ENCODE measurements around the gene PACS2. TPM values are rescaled to one million over a fixed set of nuclear protein-coding genes. Genes with fewer than 3 reads are reported as not detected.

PACS2 gene
- total RNA-seq, 1 experiment from 2014 or later: 62.0 TPM

DNA sequence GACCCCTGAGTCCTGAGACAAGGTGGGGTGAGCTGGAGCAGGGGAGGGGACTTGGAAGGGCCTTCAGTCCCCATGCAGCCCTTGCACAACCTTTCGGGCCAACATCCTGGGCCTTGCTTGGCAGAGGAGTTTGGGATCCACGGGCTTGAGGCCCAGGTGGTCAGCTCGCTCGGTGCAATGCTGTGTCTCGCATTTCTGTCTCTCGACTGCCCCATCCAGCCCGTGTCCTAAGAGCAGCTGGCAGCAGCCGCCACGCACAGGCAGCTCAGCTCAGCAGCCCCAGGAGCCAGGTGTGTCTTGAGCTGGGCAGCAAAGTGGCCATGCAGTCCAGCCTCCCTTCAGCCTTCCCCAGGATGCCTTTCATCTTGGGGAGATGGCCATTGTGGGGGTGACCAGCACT, 10.8 kb downstream of the PACS2 start:
- H2AFZ ChIP-seq (ENCODE audit: low read length): no peak overlapping the region
- DNase-seq (no peak), ATAC-seq (no peak)
- H3K4me1 ChIP-seq (ENCODE audit: insufficient read depth, low read length): peaks cover under 1% of the 10 kb centered on the region; the same call in 1 of the 2 replicates
- POLR2A ChIA-PET (ENCODE audit: unreplicated experiment): no interaction called here
- no peaks in the 10 kb centered on the region for H3K36me3 ChIP-seq (ENCODE audit: low read depth, low read length)
- BruUV-seq (replicated peaks): no TSS peak
- H3K27ac ChIP-seq (ENCODE audit: low read length): no peak overlapping the region
- no peak overlapping the region for H3K9ac ChIP-seq (ENCODE audit: low read length)
- no peaks in the 10 kb centered on the region; the same call in 1 of the 2 replicates for H4K20me1 ChIP-seq (ENCODE audit: low read length)
- H3K9me3 ChIP-seq (ENCODE audit: low read length): no peaks in the 10 kb centered on the region
- no peak overlapping the region for H3K4me2 ChIP-seq (ENCODE audit: low read length)
- H3K27me3 ChIP-seq (ENCODE audit: low read length): no peaks in the 10 kb centered on the region
- H3K79me2 ChIP-seq (ENCODE audit: low read length): peaks cover 60% of the 10 kb centered on the region
- intact Hi-C loops (cut with micrococcal nuclease): no loop called here
- H3F3A ChIP-seq (ENCODE audit: low read length, unreplicated experiment): no peaks in the 10 kb centered on the region
- H3K4me3 ChIP-seq (ENCODE audit: low read length): no peak overlapping the region
- TF ChIP-seq EZH2phosphoT487 (IDR thresholded peaks at IDR 0.05; ENCODE audit: borderline replicate concordance, low read length) (no peak), EZH2 (IDR thresholded peaks at IDR 0.05; ENCODE audit: low read length, unreplicated experiment) (no peak)
- TF ChIP-seq, protein P1, sequence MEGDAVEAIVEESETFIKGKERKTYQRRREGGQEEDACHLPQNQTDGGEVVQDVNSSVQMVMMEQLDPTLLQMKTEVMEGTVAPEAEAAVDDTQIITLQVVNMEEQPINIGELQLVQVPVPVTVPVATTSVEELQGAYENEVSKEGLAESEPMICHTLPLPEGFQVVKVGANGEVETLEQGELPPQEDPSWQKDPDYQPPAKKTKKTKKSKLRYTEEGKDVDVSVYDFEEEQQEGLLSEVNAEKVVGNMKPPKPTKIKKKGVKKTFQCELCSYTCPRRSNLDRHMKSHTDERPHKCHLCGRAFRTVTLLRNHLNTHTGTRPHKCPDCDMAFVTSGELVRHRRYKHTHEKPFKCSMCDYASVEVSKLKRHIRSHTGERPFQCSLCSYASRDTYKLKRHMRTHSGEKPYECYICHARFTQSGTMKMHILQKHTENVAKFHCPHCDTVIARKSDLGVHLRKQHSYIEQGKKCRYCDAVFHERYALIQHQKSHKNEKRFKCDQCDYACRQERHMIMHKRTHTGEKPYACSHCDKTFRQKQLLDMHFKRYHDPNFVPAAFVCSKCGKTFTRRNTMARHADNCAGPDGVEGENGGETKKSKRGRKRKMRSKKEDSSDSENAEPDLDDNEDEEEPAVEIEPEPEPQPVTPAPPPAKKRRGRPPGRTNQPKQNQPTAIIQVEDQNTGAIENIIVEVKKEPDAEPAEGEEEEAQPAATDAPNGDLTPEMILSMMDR (conservative IDR thresholded peaks at IDR 0.05; ENCODE audit: low read depth, low read length): no peak
- CTCF ChIA-PET: no interaction called here
- H3K9me2 ChIP-seq (replicated peaks; ENCODE audit: low read length): no peaks in the 10 kb centered on the region

DNA sequence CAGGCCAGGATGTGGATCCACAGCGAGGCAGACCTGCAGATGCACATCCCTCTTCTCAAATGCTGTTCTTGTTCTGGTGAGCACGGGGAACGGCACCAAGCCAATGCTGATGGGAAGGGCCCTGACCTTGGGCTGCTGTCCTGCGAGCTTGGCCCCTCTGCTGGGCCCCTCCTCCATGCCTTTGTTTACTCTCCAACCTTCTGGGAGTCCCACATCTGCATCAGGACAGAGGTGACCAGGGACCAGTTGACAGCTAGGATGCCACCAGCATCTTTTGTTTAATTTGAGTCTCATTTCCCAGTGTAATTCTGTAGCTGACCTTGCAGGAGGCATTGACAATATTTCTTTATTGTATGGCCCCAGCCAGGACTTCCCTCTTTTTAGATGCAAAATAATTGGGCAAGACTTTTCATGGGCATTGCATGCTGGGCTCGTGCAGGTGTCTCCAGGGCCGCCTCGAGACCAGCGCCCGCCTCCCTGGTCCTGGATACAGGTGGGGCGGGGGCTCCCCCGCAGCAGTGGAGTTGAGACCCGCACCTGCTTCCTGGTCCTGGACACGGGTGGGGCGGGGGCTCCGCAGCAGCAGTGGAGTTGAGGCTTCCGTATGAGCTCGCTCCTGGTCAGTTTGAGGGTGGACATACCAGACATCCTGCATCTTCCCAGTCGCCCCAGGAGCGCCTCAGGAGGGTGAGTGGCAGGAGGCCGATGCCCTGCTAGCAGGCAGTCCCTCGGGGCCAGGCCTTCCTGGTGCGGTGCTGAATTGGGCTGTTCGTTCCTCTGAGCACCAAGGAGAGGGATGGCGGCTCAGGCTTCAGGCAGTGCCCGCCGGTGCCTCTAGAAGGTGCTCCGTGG, 11.4 kb downstream of the PACS2 start:
- intact Hi-C loops (cut with micrococcal nuclease): no loop called here
- H3K4me1 ChIP-seq (ENCODE audit: insufficient read depth, low read length): peaks cover 4% of the 10 kb centered on the region; the same call in 1 of the 2 replicates
- H3K9ac ChIP-seq (ENCODE audit: low read length): no peak overlapping the region
- peaks cover 54% of the 10 kb centered on the region for H3K79me2 ChIP-seq (ENCODE audit: low read length)
- no peaks in the 10 kb centered on the region for H3K9me3 ChIP-seq (ENCODE audit: low read length)
- H3K27ac ChIP-seq (ENCODE audit: low read length): no peak overlapping the region
- TF ChIP-seq, protein P1 (conservative IDR thresholded peaks at IDR 0.05; ENCODE audit: low read depth, low read length): no peak
- TF ChIP-seq EZH2phosphoT487 (IDR thresholded peaks at IDR 0.05; ENCODE audit: borderline replicate concordance, low read length) (no peak), EZH2 (IDR thresholded peaks at IDR 0.05; ENCODE audit: low read length, unreplicated experiment) (no peak)
- CTCF ChIA-PET: no interaction called here
- POLR2A ChIA-PET (ENCODE audit: unreplicated experiment): no interaction called here
- DNase-seq: no peak
- no peaks in the 10 kb centered on the region for H3K36me3 ChIP-seq (ENCODE audit: low read depth, low read length)
- H3K4me2 ChIP-seq (ENCODE audit: low read length): no peak overlapping the region
- H3K27me3 ChIP-seq (ENCODE audit: low read length): no peaks in the 10 kb centered on the region
- BruUV-seq (replicated peaks): no TSS peak
- no peak for ATAC-seq
- no peaks in the 10 kb centered on the region for H3F3A ChIP-seq (ENCODE audit: low read length, unreplicated experiment)
- no peaks in the 10 kb centered on the region for H3K9me2 ChIP-seq (replicated peaks; ENCODE audit: low read length)
- H2AFZ ChIP-seq (ENCODE audit: low read length): no peak overlapping the region
- H3K4me3 ChIP-seq (ENCODE audit: low read length): no peak overlapping the region
- no peaks in the 10 kb centered on the region; the same call in 1 of the 2 replicates for H4K20me1 ChIP-seq (ENCODE audit: low read length)

- Histone ChIP-seq H3K79me2 (ENCODE audit: low read length) (peaks cover 52% of the 10 kb centered on the region), H3K9ac (ENCODE audit: low read length) (no peak overlapping the region), H3K27me3 (ENCODE audit: low read length) (no peaks in the 10 kb centered on the region), H3K4me1 (ENCODE audit: insufficient read depth, low read length) (peaks cover 4% of the 10 kb centered on the region; the same call in 1 of the 2 replicates), H4K20me1 (ENCODE audit: low read length) (no peaks in the 10 kb centered on the region; the same call in 1 of the 2 replicates), H3K4me3 (ENCODE audit: low read length) (no peak overlapping the region), H3K4me2 (ENCODE audit: low read length) (no peak overlapping the region), H3K9me3 (ENCODE audit: low read length) (no peaks in the 10 kb centered on the region), H2AFZ (ENCODE audit: low read length) (no peak overlapping the region), H3K27ac (ENCODE audit: low read length) (no peak overlapping the region), H3K36me3 (ENCODE audit: low read depth, low read length) (no peaks in the 10 kb centered on the region), H3K9me2 (replicated peaks; ENCODE audit: low read length) (no peaks in the 10 kb centered on the region), H3F3A (ENCODE audit: low read length, unreplicated experiment) (no peaks in the 10 kb centered on the region)
- intact Hi-C loops (cut with micrococcal nuclease): no loop called here
- ChIA-PET CTCF (no interaction called here), POLR2A (ENCODE audit: unreplicated experiment) (no interaction called here)
- TF ChIP-seq EZH2phosphoT487 (IDR thresholded peaks at IDR 0.05; ENCODE audit: borderline replicate concordance, low read length) (no peak), EZH2 (IDR thresholded peaks at IDR 0.05; ENCODE audit: low read length, unreplicated experiment) (no peak)
- TF ChIP-seq, protein P1 (conservative IDR thresholded peaks at IDR 0.05; ENCODE audit: low read depth, low read length): no peak
- ATAC-seq (no peak), DNase-seq (no peak)
- BruUV-seq (replicated peaks): no TSS peak
These were observed 12.0 kb downstream of the PACS2 start for GRCh38 chr14:105326568-105326867.
